GM19452 (cell line): Measurements from ENCODE around the gene CLASP1.
"Not testable (repeated sequence)": the region's sequence is repeated elsewhere in the genome, so short reads cannot be mapped to it uniquely, and the experiment has no call there.

Experiments used
- ATAC-seq: cut with Tn5 transposase; IDR thresholded peaks from one replicate; pipeline ENCODE4 v1.9.1; 2021; ENCODE audit not compliant: unreplicated experiment

Gene CLASP1

DNA sequence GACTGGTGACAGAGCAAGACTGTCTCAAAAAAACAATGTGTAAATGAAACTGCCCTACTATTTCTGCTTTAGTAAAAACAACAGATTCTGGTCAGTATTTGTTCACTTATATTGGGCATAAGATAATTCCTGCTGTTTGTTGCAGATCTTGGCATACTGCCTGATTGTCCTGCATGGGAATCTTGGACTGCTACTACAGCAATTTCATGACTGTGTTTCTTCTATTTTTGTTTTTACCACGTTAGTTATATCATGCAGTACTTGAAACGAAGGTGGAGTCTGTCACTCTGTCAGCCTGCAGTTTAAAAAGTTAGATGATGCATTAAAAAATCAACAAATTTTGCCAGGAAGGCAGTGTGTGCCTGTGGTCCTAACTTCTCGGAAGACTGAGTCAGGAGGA is 14.2 kb upstream of the CLASP1 start:
- no peak for ATAC-seq

DNA sequence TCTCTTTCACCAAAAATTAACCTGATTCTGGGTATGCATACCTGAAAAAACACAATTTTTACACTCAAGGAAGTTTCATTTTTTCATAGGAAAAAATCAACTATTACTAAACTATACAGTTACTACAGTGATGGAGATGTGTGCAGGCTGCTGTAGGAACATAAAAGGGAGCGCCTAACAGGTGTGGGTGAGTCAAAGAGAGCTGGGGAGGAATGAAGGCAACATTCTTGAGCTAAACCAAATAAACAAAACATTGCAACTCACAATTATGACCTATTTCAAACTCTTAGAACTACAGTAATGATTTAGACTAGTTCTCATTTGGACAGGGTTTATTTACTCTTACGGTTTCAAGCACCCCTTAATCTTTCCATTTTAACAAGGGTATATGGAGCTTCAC is 13.4 kb upstream of the CLASP1 start:
- no peak for ATAC-seq

DNA sequence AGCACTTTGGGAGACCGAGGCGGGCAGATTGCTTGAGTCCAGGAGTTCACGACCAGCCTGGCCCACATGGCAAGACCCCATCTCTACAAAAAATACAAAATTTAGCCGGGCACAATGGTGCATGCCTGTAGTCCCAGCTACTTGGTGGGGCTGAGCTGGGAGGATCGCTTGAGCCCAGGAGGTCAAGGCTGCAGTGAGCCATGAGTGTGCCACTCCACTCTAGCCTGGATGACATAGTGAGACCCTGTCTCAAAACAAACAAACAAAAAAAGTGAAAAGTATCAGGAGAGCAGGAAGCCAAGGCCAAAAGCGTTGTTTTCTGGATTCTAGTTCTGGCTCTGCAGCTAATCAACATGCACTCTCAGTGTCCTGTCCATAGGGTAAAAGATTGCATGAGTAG is 10.7 kb upstream of the CLASP1 start:
- no peak for ATAC-seq

DNA sequence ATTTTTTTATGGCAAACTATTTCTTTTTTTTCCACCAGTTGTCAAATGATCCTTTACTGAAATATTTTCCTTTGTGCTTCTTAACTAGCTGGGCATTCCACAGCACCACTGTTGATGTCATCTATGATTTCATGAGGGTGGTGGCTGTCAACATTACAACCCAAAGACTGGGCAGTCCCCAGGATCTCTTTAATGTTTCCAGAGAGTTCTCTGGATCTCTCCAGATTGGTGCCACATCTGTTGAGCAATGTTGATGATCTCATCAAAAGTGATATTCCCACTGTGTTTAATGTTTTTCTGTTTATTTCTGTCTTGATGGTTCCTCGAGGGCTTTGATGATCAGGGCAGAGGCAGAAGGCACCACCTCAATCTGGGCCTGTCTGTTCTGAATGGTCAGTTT is 9.1 kb upstream of the CLASP1 start:
- ATAC-seq, result not testable (repeated sequence)

DNA sequence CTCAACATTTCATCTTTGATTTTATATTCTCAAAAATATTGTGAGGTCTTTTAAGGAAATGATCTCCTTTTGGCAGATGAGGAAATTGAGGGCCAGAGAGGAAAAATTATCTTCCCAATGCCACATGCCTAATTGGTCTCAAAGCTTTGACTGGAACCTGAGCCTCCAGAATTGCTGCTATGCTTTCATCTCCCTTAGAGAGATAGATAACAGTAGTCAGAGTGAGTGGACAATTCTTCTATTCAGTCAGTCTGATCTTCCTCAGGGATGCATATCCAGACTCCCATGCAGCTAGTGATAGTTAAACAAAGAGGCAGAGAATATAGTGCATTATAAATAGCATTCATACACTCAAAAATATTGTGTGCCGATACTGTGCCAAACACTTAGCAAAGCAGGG is 3.8 kb upstream of the CLASP1 start:
- ATAC-seq, result no peak

DNA sequence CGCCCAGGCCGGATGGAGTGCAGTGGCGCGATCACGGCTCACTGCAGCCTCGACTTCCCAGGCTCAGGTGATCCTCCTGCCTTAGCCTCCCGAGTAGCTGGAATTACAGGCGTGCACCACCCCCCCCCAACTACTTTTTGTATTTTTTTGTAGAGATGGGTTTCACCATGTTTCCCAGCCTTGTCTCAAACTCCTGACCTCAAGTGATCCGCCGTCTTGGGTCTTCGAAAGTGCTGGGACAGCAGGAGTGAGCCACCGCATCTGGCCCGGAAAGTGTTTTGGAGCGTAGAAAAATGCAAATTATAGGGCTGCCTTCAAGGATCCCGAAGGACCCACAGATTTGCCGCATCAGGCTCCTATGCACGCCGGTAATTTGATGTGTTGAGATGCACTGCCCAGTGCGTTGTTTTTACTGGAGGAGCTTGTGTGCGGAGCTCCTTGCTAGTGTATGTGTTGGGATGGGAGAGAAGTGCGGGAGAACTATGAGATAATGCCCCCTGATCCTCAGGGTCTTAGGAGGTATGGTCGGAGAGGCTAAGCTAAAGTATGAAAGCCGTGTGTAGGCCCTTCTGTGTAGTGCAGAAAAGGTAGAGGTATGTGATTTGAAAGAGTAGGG is 1.2 kb upstream of the CLASP1 start:
- ATAC-seq, result peak; percentile 0

DNA sequence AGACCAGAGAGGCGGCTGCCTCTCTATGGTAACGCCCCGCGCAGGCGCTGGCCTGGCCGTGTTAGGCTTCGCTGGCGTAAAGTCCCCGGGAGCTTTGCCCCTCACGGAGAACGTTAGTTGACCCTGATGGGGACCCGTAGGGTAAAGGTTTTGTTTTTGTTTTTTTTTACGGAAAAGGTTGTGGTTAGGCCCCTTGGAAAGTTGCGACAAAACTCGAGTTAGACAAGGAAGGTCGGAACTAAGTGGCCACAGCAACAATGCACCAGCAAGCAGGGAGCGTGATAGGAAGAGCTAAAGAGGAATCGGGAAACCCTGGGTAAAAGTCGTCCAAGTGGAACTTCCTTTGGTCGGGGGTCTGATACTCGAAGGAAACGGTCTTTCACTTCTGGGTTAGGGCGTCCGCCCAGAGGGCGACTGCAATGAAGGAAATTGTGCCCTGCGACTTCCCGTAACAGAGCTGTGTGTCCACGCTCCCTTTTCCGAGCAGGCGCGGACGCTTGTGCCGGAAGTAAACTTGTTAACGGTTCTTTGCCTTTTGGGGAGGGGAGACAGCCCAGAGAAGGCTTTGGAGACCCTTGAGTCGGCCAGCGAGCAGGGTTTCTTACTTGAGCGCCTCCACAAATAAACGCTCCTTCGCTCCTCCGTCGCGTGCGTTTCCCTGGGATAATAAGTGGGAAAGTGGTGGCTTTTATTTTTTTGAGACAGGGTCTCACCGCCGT is 493 bp upstream of the CLASP1 start:
- ATAC-seq, result peak; percentile 90

DNA sequence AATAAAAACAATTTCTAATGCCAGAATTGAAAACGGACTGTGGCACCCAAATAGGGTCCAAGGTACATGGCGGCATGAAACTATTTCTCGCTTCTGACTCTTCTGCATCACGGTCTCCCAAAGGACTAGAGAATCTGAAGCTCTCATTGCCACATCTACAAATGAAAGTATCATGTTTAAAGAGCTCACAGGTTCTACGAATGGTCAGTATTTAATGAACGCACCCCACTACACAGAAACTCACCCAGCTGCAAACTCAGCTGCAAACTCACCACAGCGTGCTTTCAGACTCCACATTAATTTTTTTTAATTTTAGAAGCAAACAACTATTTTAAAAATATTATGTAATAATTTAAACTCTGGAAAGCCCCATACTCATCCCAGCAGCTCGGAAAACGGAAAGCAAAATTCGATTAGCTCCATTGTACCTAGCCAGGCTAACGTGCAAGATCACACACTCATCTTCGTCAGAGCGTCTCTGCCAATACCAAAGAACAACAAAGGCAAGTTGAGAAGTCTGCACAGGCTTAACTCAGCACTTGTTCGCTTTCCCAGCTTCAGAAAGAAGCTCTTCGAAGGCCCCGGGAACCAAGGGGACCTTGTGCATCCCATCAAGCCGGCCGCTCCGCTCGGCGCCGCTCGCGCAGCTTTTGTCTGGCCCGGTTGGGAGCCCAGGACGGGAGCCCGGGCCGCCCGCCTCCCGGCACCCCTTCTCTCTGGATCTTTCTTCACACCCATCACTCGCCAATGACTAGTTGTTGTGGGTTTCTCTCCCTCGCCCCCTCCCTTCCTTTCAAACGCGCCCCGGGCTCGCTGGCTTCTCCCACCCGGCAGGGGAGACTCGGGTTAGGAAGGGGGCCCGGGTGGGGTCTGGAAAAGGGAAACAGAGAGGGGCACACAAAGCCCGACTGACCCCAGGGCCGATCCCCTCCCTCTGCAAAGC is 785 bp downstream of the CLASP1 start:
- ATAC-seq, result peak; percentile 29

DNA sequence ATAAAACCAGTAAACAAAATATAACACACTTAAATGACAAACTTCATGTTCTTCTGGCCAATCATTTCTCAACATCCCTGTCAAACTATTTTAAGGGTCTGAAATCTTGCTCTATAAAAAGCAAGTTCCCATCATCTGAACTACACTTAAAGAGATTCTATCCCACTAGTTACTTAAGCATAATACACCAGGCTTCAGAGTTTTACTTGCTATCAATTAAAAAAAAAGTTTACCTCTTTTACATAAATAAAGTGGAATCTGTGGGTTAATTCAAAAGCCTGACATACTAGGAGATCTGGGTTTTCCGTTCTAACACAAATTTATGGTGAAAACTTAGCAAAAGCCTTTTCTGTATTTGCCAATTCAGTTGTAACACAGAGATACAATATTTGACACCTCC is 1.9 kb downstream of the CLASP1 start:
- ATAC-seq, result no peak

DNA sequence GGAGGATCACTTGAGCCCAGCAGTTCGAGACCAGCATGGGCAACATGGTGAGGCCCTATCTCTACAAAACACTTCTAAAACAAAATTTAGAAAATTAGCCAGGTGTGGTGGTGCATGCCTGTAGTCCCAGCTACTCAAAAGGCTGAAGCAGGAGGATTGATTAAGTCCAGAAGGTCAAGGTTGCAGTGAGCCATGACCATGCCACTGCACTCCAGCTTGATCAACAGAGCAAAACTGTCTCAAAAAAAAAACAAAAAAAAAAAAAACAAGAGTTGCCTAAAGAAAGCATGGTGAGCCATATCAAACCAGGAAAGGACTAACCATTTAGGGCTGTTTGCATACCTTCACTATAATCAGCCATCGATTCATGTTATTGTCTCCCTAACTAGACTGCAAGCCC is 4.5 kb downstream of the CLASP1 start:
- ATAC-seq, result no peak

DNA sequence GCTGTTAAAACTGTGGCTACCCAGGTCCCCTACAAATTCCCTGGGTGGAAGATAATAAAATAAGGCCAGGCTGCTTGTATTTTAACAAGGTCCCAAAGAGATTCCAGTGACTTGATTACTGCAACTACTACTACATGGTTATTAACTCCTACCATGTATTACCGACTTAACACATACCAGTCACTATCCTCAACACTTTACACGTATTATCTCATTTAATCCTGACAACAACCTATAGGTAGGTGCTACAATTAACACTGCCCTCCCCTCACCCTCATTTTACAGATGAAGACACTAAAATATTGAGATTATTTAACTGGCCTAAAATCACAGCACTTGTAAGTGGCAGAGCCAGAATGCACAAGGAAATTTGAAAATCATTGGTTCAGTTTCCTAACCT is 5.4 kb downstream of the CLASP1 start:
- ATAC-seq, result no peak

DNA sequence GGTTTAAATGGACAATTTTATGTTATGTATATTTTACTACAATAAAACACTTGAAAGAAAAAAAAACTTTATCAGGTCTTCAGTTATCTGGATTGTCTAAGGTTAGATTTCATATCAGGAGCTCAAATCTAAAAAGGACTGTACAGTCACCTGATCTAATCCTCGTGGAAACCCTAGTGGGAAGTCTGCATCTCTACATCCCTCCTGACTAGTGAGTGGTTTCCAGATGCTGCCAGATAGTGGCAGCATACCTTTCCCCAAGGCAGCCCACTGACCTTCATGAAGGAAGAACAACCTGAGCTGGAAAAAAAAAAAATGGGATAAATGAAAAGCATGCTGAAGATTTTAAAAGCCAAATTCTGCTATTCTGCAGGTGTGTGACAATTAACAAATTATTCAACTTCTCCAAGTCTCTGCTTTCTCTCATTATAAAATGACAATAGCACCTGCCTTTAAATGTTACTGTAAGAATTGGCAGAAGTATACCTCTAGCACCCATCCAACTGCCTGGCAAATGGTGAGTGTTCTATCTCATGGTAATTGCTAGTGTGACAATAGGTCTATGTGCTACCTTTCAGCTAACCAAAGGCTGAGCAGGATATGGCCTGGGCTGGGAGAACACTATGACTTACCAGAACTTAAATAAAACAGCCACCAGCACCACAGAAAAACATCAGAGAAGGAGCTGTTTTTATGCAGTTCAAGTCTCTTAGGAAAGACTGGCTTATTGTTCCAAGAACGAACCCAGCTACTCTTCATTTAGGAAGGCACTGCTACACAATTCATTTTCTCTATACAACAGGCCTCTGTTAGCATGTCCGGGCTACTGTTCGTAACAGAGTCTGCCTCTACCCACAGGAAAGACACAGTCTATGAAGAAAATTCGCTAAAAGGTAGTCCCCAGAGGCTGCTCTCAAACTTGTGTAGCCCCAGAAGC is 8.6 kb downstream of the CLASP1 start:
- ATAC-seq, result no peak

DNA sequence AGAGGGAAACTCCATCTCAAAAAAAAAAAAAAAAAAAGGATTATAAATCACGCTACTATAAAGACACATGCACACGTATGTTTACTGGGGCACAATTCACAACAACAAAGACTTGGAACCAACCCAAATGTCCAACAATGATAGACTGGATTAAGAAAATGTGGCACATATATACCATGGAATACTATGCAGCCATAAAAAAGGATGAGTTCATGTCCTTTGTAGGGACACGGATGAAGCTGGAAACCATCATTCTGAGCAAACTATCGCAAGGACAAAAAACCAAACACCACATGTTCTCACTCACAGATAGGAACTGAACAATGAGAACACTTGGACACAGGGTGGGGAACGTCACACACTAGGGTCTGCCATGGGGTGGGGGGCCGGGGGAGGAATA is 9.4 kb downstream of the CLASP1 start:
- not testable (repeated sequence) for ATAC-seq

DNA sequence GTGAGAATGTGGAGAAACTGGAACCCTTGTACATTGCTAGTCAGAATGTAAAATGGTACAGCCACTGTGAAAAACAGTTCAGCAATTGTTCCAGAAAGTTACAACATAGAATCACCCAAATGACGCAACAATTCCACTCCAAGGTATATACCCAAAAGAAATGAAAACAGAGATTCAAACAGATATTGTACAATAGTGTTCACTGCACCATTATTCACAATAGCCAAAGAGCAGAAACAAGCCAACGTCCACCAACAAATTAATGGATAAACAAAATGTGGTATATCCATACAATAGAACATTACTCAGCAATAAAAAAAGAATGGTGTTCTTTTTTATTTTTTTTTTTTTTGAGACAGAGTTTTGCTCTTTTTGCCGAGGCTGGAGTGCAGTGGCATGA is 10.9 kb downstream of the CLASP1 start:
- no peak for ATAC-seq

DNA sequence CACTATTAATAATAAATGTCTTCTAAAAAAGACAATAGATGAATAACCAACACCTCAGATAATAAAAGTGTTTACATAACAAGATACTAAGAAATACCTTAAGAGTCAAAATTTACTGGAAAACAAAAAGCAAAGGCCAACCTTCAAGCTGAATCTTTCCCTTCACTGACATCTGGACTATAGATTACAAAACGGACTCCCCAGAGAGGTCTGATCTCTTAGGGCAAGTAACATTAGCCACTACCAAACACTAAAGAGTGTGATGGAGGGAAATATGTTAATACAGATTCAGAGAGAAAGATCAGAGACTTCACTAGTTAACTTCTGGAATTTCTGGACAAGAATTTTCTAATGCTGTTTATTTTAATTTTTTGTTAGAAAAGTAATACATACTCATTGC is 13.9 kb downstream of the CLASP1 start:
- no peak for ATAC-seq

DNA sequence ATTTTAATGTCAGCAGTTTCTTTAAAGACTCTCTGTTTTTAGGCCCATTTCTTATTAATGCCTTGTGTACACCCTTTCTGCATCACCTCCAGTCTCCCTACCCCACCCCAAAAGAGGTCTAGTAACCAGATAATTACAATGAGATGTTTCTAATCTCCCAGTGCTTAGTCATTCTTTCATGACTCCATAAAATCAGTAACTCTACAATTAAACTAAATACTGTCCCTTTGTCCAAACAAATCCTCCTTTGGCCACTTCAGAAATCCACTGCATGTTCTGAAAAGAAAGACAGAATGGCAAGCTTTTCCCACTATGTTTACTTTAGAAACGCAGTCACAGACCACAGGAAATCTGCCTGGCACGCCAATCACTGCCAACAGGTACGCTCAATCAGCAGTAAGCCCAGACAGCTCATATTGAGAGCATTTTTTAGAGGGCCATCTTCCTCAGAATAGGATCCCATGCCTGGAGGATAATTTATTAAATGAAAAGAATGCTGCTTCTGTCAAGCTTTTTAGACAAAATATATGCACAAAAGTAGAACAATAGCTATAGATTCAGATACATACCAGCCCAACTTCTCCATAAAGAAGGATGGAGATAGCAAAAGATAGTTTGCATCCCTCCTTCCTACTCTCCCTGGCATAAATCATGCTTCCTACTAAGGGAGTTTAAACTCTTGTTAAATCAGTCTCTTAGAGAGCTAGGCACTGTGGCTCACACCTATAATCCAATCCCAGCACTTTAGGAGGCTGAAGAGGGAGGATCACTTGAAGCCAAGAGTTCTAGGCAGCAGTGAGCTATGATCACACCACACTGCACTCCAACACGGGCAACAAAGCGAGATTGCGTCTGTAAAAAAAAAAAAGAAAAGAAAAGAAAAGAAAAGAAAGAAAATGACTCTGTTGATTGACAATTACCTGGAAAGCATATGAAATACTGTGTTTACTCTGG is 14.6 kb downstream of the CLASP1 start:
- ATAC-seq, result no peak

DNA sequence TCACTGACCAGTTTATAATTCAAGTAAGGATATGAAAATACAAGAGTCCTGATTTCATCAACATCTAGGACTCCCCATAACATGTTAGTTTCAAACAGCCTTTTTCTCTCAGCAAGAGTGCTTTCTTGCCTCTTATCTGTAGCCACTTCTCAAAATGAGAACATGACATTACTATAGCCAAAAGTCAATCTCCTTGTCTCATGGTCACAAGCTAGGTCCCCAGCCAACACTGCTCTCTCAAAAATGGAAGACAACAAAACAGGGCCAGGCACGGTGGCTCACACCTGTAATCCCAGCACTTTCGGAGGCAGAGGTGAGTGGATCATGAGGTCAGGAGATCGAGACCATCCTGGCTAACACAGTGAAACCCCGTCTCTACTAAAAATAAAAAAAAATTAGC is 15.8 kb downstream of the CLASP1 start:
- ATAC-seq, result no peak

DNA sequence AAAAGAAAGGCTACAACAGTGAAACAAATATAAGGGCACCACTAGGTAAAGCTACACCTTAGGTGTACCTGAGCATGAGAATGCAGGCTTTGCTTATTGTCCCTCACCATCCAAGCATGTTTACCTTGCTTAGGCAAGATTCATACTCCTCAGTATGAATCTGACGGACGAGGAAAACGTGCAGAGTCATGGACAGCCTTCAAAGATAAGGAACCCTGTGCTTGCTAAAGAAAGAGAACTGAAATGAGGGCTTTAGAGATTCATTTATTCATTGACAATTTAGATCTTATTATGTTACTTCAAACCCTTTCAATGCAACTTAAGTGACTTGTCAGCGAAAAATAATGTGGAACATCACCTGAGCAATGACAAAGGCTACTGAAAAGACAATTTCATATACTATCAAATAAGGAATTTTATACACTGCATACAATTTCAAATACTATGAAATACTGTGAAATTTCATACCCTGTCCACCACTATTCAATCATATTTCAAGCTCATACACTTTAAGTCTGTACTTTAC is 21.7 kb downstream of the CLASP1 start:
- no peak for ATAC-seq

DNA sequence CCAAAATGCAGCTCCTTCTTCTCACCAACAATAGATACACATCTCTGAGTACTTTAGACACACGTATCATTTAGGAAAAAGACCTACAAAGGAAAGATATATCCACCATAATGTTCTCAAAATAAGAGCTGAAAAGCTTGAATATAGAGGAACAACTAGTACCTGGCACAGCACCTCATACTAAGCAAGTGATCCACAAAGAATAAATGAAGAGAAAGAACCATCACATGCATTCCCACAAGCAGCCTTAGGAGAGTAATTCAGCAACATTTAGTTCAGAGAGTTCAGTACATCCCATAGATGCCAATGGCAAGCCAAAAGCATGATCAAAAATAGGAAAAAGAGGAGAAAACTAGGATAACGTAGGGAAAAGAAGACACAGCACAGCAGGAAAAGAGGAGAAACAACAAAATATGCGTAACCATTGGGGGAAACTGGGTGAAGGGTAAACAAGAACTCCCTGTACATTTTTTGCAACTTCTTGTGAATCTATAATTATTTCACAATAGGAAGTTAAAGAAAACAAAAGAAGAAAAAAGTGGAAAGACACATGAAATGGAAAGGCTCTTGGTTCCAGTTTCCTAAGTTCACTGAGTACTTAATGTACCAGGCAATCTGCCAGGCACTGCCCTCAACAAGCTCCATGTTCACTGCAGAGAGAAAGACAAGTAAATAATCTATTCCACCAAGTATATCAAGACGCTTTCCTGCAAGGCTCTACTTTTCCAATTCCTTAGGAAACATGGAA is 22.3 kb downstream of the CLASP1 start:
- ATAC-seq, result no peak
